HepG2 (cell line): Measurements from ENCODE around the gene SEMA7A. TPM values are rescaled to one million over a fixed set of nuclear protein-coding genes. Genes with fewer than 3 reads are reported as not detected.

Experiments
- ATAC-seq: fragments of 200-7000 bp; cut with Tn5 transposase; 3 replicates; pipeline ENCODE4 v1.9.1; 2020; ENCODE audit warnings: mild to moderate bottlenecking, moderate library complexity
- BruUV-seq: library from RNA; stranded (reverse); fragments of 400-500 nt; replicated peaks from 2 replicates; lab custom pipeline; 2021; lab: Mats Ljungman, UMichigan
- CTCF ChIA-PET: fragments of 300-600 bp; formaldehyde crosslinking; extraction: SDS; loops from one replicate; lab custom pipeline; 2021; ENCODE audit warnings: low total read pairs, inconsistent platforms, low intra/inter-chr PET ratio; lab: Yijun Ruan, JAX
- POLR2A ChIA-PET: fragments of 350-600 bp; sonication (Branson Sonifier 250); formaldehyde crosslinking; loops from one replicate; lab custom pipeline; 2020; ENCODE audit warnings: antibody characterized with exemption, inconsistent platforms; lab: Yijun Ruan, JAX
- DNase-seq: peaks from one replicate; pipeline ENCODE4 v3.0.0-alpha.2; 2015; ENCODE audit warnings: low spot score
- FAIRE-seq: peaks from 3 replicates; lab custom pipeline; 2011; peaks lifted over from hg19 to GRCh38; lab: Jason Lieb, UNC
- H2AFZ ChIP-seq: one replicate; pipeline ENCODE4 v1.6.1; 2011; ENCODE audit warnings: low read length, inconsistent platforms
- H3K27ac ChIP-seq: fragments of 300-600 bp; 3 replicates; pipeline ENCODE4 v1.8.0; 2011; ENCODE audit warnings: mixed run types, mild to moderate bottlenecking, mixed read lengths, low read length, inconsistent platforms; ENCODE audit not compliant: insufficient read depth; ENCODE audit errors: extremely low read length
- H3K27me3 ChIP-seq, 2 experiments: fragments of 200-600 bp in 1 of 2; 2 replicates in 1 of 2; 3 replicates in 1 of 2; pipeline versions ENCODE4 v1.6.0 to v1.8.0; 2011; ENCODE audit warnings: low read length in 2 of 2, mild to moderate bottlenecking in 2 of 2, moderate library complexity in 2 of 2, inconsistent platforms in 1 of 2; ENCODE audit not compliant: insufficient read depth in 2 of 2, control insufficient read depth in 1 of 2
- H3K36me3 ChIP-seq, 2 experiments: fragments of 200-600 bp in 1 of 2; replicated peaks in 1 of 2; 2 replicates in 1 of 2; 3 replicates in 1 of 2; pipeline versions ENCODE4 v1.5.1 to v1.8.0; 2011; ENCODE audit warnings: low read length in 2 of 2, inconsistent platforms in 1 of 2; ENCODE audit not compliant: insufficient read depth in 2 of 2, control insufficient read depth in 1 of 2
- H3K4me1 ChIP-seq: 2 replicates; pipeline ENCODE4 v1.5.1; 2012; ENCODE audit warnings: low read length, inconsistent platforms; ENCODE audit not compliant: insufficient read depth
- H3K4me2 ChIP-seq: 2 replicates; pipeline ENCODE4 v1.6.0; 2011; ENCODE audit warnings: low read depth, low read length, inconsistent platforms
- H3K4me3 ChIP-seq, 3 experiments: fragments of 200-600 bp in 1 of 3; sonication (generic), shearing (Covaris generic) in 1 of 3; replicated peaks in 1 of 3; 2 replicates each; pipeline ENCODE4 v1.5.1; 2011 to 2016; ENCODE audit warnings: low read length in 3 of 3, inconsistent platforms in 2 of 3, low read depth in 2 of 3, mild to moderate bottlenecking in 2 of 3, control low read depth in 1 of 3, mixed read lengths in 1 of 3; ENCODE audit not compliant: insufficient read depth in 1 of 3
- H3K79me2 ChIP-seq: one replicate; pipeline ENCODE4 v1.6.1; 2011; ENCODE audit warnings: low read length, inconsistent platforms; ENCODE audit not compliant: insufficient read depth
- H3K9ac ChIP-seq: 2 replicates; pipeline ENCODE4 v1.6.0; 2011; ENCODE audit warnings: mild to moderate bottlenecking, low read depth, low read length, inconsistent platforms; ENCODE audit not compliant: insufficient read depth
- H3K9me3 ChIP-seq: 2 replicates; pipeline ENCODE4 v1.5.1; 2012; ENCODE audit warnings: mild to moderate bottlenecking, low read length
- H4K20me1 ChIP-seq: 2 replicates; pipeline ENCODE4 v1.6.0; 2011; ENCODE audit warnings: inconsistent platforms, mild to moderate bottlenecking, low read length, moderate library complexity; ENCODE audit not compliant: insufficient read depth
- HNRNPLL ChIP-seq: fragments of 200-400 bp; formaldehyde crosslinking; IDR thresholded peaks from 2 replicates; pipeline ENCODE4 v1.6.1; 2017; ENCODE audit warnings: mild to moderate bottlenecking, low read depth, low read length; ENCODE audit not compliant: poor library complexity, severe bottlenecking
- SPEN ChIP-seq: sonication (generic); formaldehyde crosslinking; IDR thresholded peaks from 2 replicates; pipeline ENCODE4 v1.5.1; 2020; ENCODE audit warnings: low read depth, mild to moderate bottlenecking, missing genetic modification reagents
- ZNF329 ChIP-seq: sonication (generic); formaldehyde crosslinking; IDR thresholded peaks from 2 replicates; pipeline ENCODE4 v1.9.0; 2021; ENCODE audit warnings: low read depth, mild to moderate bottlenecking, missing genetic modification reagents
- ZNF382 ChIP-seq: sonication (generic); formaldehyde crosslinking; IDR thresholded peaks from 2 replicates; pipeline ENCODE4 v1.5.0; 2020; ENCODE audit warnings: missing genetic modification reagents, mild to moderate bottlenecking, borderline replicate concordance
- WGBS: methylation state at CpG from one replicate; pipeline ENCODE4 v1.1.6; 2017; ENCODE audit warnings: low lambda C conversion rate; 5-methylcytosine and 5-hydroxymethylcytosine counted together
- in situ Hi-C: cut with HindIII; loops from 2 replicates; pipeline ENCODE4 v1.10.0; 2017; ENCODE audit warnings: low pct_unique_long_range_greater_than_20kb; ENCODE audit not compliant: extremely low pct_ligation_motif_present
- intact Hi-C: fragments of 100-400 bp; cut with micrococcal nuclease; formaldehyde crosslinking; loops from one replicate; pipeline ENCODE4 v1.10.0; 2022; ENCODE audit not compliant: unreplicated experiment
- polyA plus RNA-seq, 8 experiments: library from polyadenylated mRNA; depleted of rRNA in 3 of 8; stranded (reverse) in 7 of 8; unstranded in 1 of 8; fragments of >200 nt; fragmentation: Illumina TruSeq in 4 of 8; extraction: Trizol in 4 of 8; gene quantifications; 2 replicates each; pipeline versions ENCODE4 v1.2.1 to v1.2.3, GENCODE V29; 2011 to 2016; ENCODE audit warnings: low read depth in 4 of 8, missing spikeins in 1 of 8, mixed read lengths in 1 of 8; ENCODE audit not compliant: insufficient read depth in 1 of 8
- total RNA-seq, 5 experiments: library from RNA; depleted of rRNA; stranded (reverse); fragments of >200 nt; fragmentation: Illumina TruSeq; extraction: Trizol; gene quantifications; 2 replicates each; pipeline ENCODE4 v1.2.3, GENCODE V29; 2016; ENCODE audit warnings: low read depth in 1 of 5

Gene SEMA7A
- total and polyA plus RNA-seq, 2 of the 13 experiments (the other 11 are each of a cell fraction or from before 2014, with no cell fraction given) = 9.0 to 15.8 TPM

DNA sequence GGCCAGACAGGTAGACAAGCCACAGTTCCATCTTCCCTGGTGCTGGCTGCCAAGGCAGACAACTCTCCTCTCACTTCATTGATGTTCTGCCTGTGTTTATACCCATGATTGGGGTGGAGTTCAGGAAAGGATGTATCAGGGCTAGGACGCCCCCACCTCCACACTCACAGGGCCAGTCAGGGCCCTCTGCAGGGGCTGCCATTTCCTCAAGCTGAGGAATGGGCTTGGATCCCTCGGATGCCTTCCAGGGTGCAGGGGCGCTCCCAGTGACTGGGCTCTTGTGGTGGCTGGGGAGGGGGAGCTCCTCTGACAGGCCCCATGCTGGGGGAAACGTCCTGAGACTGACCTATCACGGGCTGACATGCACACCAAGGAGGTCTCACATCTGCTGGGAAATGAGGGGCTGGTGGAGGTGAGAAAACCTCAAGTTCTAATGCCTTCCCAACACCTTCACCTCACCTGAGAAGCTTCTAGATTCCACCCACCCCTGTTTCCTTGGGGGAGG is 31.4 kb downstream of the SEMA7A start:
- WGBS = 10% methylated on average over 2 of the region's 5 CpGs
- no peak overlapping the region for H3K27ac ChIP-seq
- peaks cover 58% of the 10 kb centered on the region for H3K4me1 ChIP-seq
- H3K36me3 ChIP-seq = no peaks in the 10 kb centered on the region
- CTCF ChIA-PET = no interaction called here
- in situ Hi-C loops = no loop called here
- BruUV-seq = no TSS peak
- no peaks in the 10 kb centered on the region for H4K20me1 ChIP-seq
- TF ChIP-seq ZNF329 (CRISPR knock-in tag) (peak; percentile 97), SPEN (CRISPR knock-in tag) (no peak)
- DNase-seq (no peak), FAIRE-seq (no peak), ATAC-seq (no peak)
- H3K4me2 ChIP-seq = no peak overlapping the region
- H3K79me2 ChIP-seq = no peaks in the 10 kb centered on the region
- H2AFZ ChIP-seq = no peak overlapping the region
- POLR2A ChIA-PET = interaction anchor here (1.2 to 1.5 kb wide), 2 partner anchors 18 to 28 kb away, joined by 3 read pairs; no protein-coding TSS in a partner anchor
- H3K9ac ChIP-seq = no peak overlapping the region
- H3K27me3 ChIP-seq = peaks cover 6 to 44% of the 10 kb centered on the region in 2 experiments
- no peak overlapping the region for H3K4me3 ChIP-seq
- intact Hi-C loops = no loop called here
- no peaks in the 10 kb centered on the region for H3K9me3 ChIP-seq

GRCh38 chr15:74400915-74401757 is 32.6 kb downstream of the SEMA7A start:
- H3K4me3 ChIP-seq = no peak overlapping the region
- peaks cover 58% of the 10 kb centered on the region for H3K4me1 ChIP-seq
- no peak overlapping the region for H2AFZ ChIP-seq
- peaks cover 5 to 39% of the 10 kb centered on the region in 2 experiments for H3K27me3 ChIP-seq
- no peak overlapping the region for H3K4me2 ChIP-seq
- H3K36me3 ChIP-seq = no peaks in the 10 kb centered on the region
- no peak overlapping the region for H3K9ac ChIP-seq
- no peak overlapping the region for H3K27ac ChIP-seq
- in situ Hi-C loops = no loop called here
- intact Hi-C loops = no loop called here
- no TSS peak for BruUV-seq
- H3K9me3 ChIP-seq = no peaks in the 10 kb centered on the region
- ChIA-PET CTCF (no interaction called here), POLR2A (interaction anchor here (1.5 kb wide), 1 partner anchor 17 kb away, joined by 3 read pairs; no protein-coding TSS in a partner anchor)
- no peak for FAIRE-seq
- no peaks in the 10 kb centered on the region for H3K79me2 ChIP-seq
- H4K20me1 ChIP-seq = no peaks in the 10 kb centered on the region
- WGBS = 22% methylated on average over 5 of the region's 11 CpGs
- TF ChIP-seq ZNF382 (CRISPR knock-in tag) (no peak), HNRNPLL (peak; percentile 45)
- TF ChIP-seq, all 625 proteins: peak for 1
- no peak for DNase-seq
- ATAC-seq = peak; percentile 6; the same call in 1 of the 3 replicates
